ENCODE measurements around the gene PAQR6. TPM values are rescaled to one million over a fixed set of nuclear protein-coding genes. Genes with fewer than 3 reads are reported as not detected.

The PAQR6 gene
- polyA plus RNA-seq, 1 experiment: 0.06 TPM

DNA sequence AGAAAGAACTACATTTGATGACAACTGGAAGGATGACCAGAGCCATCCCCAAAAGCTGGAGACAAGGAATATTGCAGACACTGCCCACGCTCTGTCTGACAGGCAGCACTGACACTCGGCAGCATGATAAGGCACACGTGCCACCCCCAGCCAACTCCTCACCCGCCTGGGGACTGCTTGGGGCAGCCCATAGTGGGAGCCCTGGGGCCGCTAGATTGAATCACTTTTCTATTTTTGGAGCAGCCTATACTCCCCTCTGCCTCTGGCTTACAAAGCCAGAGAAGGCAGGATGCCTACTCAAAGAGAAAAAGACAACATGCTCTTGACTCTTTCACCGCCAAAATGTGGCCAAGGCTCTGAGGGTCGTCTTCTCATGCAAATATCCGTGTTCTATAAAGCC is 33.4 kb upstream of the PAQR6 start:
- POLR2A ChIA-PET: no interaction called here
- H3K36me3 ChIP-seq (ENCODE audit: control insufficient read depth, insufficient read depth, low read length): peaks cover 6% of the 10 kb centered on the region
- no peak for DNase-seq (ENCODE audit: low read depth)
- TF ChIP-seq, protein P1, sequence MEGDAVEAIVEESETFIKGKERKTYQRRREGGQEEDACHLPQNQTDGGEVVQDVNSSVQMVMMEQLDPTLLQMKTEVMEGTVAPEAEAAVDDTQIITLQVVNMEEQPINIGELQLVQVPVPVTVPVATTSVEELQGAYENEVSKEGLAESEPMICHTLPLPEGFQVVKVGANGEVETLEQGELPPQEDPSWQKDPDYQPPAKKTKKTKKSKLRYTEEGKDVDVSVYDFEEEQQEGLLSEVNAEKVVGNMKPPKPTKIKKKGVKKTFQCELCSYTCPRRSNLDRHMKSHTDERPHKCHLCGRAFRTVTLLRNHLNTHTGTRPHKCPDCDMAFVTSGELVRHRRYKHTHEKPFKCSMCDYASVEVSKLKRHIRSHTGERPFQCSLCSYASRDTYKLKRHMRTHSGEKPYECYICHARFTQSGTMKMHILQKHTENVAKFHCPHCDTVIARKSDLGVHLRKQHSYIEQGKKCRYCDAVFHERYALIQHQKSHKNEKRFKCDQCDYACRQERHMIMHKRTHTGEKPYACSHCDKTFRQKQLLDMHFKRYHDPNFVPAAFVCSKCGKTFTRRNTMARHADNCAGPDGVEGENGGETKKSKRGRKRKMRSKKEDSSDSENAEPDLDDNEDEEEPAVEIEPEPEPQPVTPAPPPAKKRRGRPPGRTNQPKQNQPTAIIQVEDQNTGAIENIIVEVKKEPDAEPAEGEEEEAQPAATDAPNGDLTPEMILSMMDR (IDR thresholded peaks at IDR 0.05; ENCODE audit: insufficient read depth, low read depth, low read length): peak; percentile 20; the same call in 1 of the 2 replicates
- peak overlapping the region; percentile 90 for H3K4me3 ChIP-seq (ENCODE audit: low read depth, low read length)
- CTCF ChIA-PET: interaction anchor here (1.8 kb wide), 1 partner anchor 10 kb away, joined by 6 read pairs; no protein-coding TSS in a partner anchor
- H3K27me3 ChIP-seq (ENCODE audit: control insufficient read depth, insufficient read depth, low read length): no peaks in the 10 kb centered on the region

DNA sequence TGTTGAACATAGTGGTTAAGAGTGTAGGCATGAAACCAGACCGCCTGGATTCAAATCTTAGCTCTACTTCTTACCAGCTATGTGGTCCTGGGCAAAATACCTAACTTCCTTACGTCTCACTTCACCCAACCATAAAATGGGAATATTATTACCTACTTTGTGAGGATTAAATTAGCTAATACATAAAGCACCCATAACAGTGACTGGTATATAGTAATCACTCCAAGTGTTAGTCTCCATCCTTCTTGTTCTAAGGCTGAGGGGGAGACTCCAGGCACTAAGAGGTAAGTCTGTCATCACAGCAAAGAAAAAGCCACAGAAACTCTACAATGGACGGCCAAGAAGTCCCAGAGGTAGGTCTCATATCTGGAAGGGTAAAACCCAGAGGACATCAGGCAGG is 32.0 kb upstream of the PAQR6 start:
- no peak overlapping the region for H3K4me3 ChIP-seq (ENCODE audit: low read depth, low read length)
- peaks cover 9% of the 10 kb centered on the region for H3K36me3 ChIP-seq (ENCODE audit: control insufficient read depth, insufficient read depth, low read length)
- no peak for DNase-seq (ENCODE audit: low read depth)
- no peaks in the 10 kb centered on the region for H3K27me3 ChIP-seq (ENCODE audit: control insufficient read depth, insufficient read depth, low read length)
- CTCF ChIA-PET: interaction anchor here (1.0 to 1.8 kb wide), 3 partner anchors 9 to 80 kb away, joined by 3 to 6 read pairs (median 6); no protein-coding TSS in a partner anchor
- TF ChIP-seq, protein P1 (IDR thresholded peaks at IDR 0.05; ENCODE audit: insufficient read depth, low read depth, low read length): no peak
- POLR2A ChIA-PET: no interaction called here

DNA sequence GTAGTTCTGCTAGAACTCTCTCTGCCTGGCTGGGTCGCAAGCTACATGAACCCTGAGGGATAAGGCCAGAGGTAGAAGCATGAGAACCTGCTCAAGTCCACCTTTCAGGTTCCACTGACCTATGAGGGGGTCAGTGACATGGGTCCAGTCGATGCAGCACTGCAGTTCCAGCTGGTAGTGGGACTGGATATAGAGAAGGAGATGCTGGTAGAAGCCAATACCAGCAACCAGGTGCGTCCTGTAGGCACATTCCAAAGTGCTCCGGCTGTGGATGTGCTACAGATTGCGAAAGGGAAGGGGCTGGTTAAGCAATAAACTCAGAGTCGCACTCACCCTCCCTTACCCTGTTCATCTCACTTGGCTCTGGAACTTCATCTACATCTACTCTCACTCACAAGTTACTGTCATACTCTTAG is 29.1 kb upstream of the PAQR6 start:
- ChIA-PET POLR2A (no interaction called here), CTCF (no interaction called here)
- TF ChIP-seq, protein P1 (IDR thresholded peaks at IDR 0.05; ENCODE audit: insufficient read depth, low read depth, low read length): no peak
- no peak for DNase-seq (ENCODE audit: low read depth)
- peaks cover 22% of the 10 kb centered on the region for H3K36me3 ChIP-seq (ENCODE audit: control insufficient read depth, insufficient read depth, low read length)
- H3K4me3 ChIP-seq (ENCODE audit: low read depth, low read length): no peak overlapping the region
- no peaks in the 10 kb centered on the region for H3K27me3 ChIP-seq (ENCODE audit: control insufficient read depth, insufficient read depth, low read length)

DNA sequence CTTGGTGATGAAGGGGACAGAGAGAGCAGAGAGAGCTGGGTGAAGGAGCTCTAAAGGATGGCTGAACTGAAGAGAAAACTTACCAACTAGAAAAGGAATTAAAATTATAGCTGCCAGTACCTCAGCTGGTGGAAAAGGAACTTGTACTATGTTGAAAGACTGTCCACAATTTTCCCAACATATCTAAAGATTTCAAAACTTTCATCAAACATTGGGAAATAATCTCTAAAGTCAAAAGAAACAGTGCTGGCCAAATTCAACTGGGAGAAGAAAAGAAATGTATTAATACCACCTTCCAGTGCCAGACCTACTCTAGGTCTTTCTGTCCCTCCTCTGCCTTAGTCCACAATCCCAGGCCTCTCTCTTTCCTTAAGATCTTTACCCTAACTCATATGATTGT is 28.7 kb upstream of the PAQR6 start:
- Histone ChIP-seq H3K4me3 (ENCODE audit: low read depth, low read length) (no peak overlapping the region), H3K27me3 (ENCODE audit: control insufficient read depth, insufficient read depth, low read length) (no peaks in the 10 kb centered on the region), H3K36me3 (ENCODE audit: control insufficient read depth, insufficient read depth, low read length) (peaks cover 22% of the 10 kb centered on the region)
- CTCF ChIA-PET: interaction anchor here (1.3 kb wide), 1 partner anchor 43 kb away, joined by 3 read pairs; no protein-coding TSS in a partner anchor
- DNase-seq (ENCODE audit: low read depth): no peak
- TF ChIP-seq, protein P1 (IDR thresholded peaks at IDR 0.05; ENCODE audit: insufficient read depth, low read depth, low read length): no peak
- POLR2A ChIA-PET: no interaction called here

DNA sequence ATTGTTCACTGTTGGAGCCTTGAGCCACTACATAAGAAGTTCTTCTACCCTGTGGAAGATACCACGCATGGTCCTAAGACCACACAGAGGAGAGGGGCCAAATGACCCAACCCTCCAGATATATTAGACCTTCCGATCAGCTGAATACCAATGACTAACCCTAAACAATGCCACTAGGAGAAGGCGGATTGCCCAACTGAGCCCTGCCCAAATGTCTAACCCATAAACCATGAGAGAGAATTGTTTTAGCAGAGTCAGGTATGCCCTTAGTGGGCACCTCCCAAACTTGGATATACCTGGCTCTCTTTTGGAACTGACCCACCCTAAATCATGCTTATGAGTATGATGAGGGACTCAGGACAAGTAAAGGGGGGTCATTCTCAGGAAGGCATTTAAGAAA is 22.5 kb upstream of the PAQR6 start:
- CTCF ChIA-PET: interaction anchor here (1.2 kb wide), 1 partner anchor 10 kb away, joined by 6 read pairs; no protein-coding TSS in a partner anchor
- POLR2A ChIA-PET: no interaction called here
- H3K36me3 ChIP-seq (ENCODE audit: control insufficient read depth, insufficient read depth, low read length): peaks cover 39% of the 10 kb centered on the region
- no peak overlapping the region for H3K4me3 ChIP-seq (ENCODE audit: low read depth, low read length)
- TF ChIP-seq, protein P1 (IDR thresholded peaks at IDR 0.05; ENCODE audit: insufficient read depth, low read depth, low read length): no peak
- DNase-seq (ENCODE audit: low read depth): no peak
- no peaks in the 10 kb centered on the region for H3K27me3 ChIP-seq (ENCODE audit: control insufficient read depth, insufficient read depth, low read length)
